ENCODE data around the gene TARS1. TPM values are rescaled to one million over a fixed set of nuclear protein-coding genes. Genes with fewer than 3 reads are reported as not detected.

TARS1 gene
- total RNA-seq (100 to 1,000 TPM; 234 to 236 TPM), polyA plus RNA-seq (71.5 TPM)

GRCh38 chr5:33440482-33441240, at the start of gene TARS1:
Gene TARS1, plus strand, starts transcription at chr5:33440965. Its CDS starts 122 bp downstream, at chr5:33441087.
- ChIA-PET POLR2A (no interaction called here), CTCF (interaction anchor here (0.7 kb wide), 1 partner anchor 529 kb away, joined by 3 read pairs; no protein-coding TSS in a partner anchor)
- peak; percentile 90 to 94 (median 92) for DNase-seq
- no peaks in the 10 kb centered on the region for H3K27me3 ChIP-seq (ENCODE audit: insufficient read depth, low read length, poor library complexity, severe bottlenecking)
- peaks cover 24% of the 10 kb centered on the region for H3K4me1 ChIP-seq (ENCODE audit: insufficient read depth, low read length)
- no peak within 1 kb of the TSS for H3K27ac Mint-ChIP-seq
- H3K27me3 Mint-ChIP-seq = no peaks in the 10 kb centered on the region
- no peaks in the 10 kb centered on the region for H3K9me3 Mint-ChIP-seq
- peak within 1 kb of the TSS; percentile 92 for H3K27ac ChIP-seq (ENCODE audit: low read depth, low read length)
- H3K9me3 ChIP-seq (ENCODE audit: low read length) = no peaks in the 10 kb centered on the region
- H3K4me3 ChIP-seq (ENCODE audit: low read length) = peak within 1 kb of the TSS; percentile 82
- no peak within 1 kb of the TSS for H3K4me3 Mint-ChIP-seq
- peaks cover 5% of the 10 kb centered on the region for H3K36me3 ChIP-seq (ENCODE audit: insufficient read depth, low read length)
- H3K36me3 Mint-ChIP-seq = peaks cover 0 to 8% (median 3%) of the 10 kb centered on the region in 3 donors
- H3K4me1 Mint-ChIP-seq = peaks cover 27 to 33% (median 28%) of the 10 kb centered on the region in 3 donors

- H3K27me3 Mint-ChIP-seq = peaks cover 0 to 6% of the 10 kb centered on the region in 2 donors
- no peaks in the 10 kb centered on the region for H3K4me1 ChIP-seq (ENCODE audit: insufficient read depth, low read length)
These were observed 42.3 kb upstream of the TARS1 start for GRCh38 chr5:33398501-33398900.

GRCh38 chr5:33400675-33401074, 40.1 kb upstream of the TARS1 start:
- no peak overlapping the region for H3K4me3 Mint-ChIP-seq
- peaks cover 0 to 4% (median 0%) of the 10 kb centered on the region in 5 donors for H3K9me3 Mint-ChIP-seq
- ChIA-PET CTCF (no interaction called here), POLR2A (no interaction called here)
- H3K27ac Mint-ChIP-seq = no peak overlapping the region
- Histone ChIP-seq H3K9me3 (ENCODE audit: low read length) (no peaks in the 10 kb centered on the region), H3K4me3 (ENCODE audit: low read length) (no peak overlapping the region), H3K27ac (ENCODE audit: low read depth, low read length) (no peak overlapping the region), H3K27me3 (ENCODE audit: insufficient read depth, low read length, poor library complexity, severe bottlenecking) (no peaks in the 10 kb centered on the region), H3K4me1 (ENCODE audit: insufficient read depth, low read length) (no peaks in the 10 kb centered on the region), H3K36me3 (ENCODE audit: insufficient read depth, low read length) (no peaks in the 10 kb centered on the region)
- no peak for DNase-seq
- no peaks in the 10 kb centered on the region for H3K36me3 Mint-ChIP-seq
- H3K27me3 Mint-ChIP-seq = peaks cover 3 to 6% of the 10 kb centered on the region in 2 donors
- H3K4me1 Mint-ChIP-seq = no peaks in the 10 kb centered on the region

More at GRCh38 chr5:33398501-33398900, 42.3 kb upstream of the TARS1 start:
- H3K36me3 Mint-ChIP-seq = no peaks in the 10 kb centered on the region
- H3K27ac Mint-ChIP-seq = no peak overlapping the region
- no peak overlapping the region for H3K4me3 Mint-ChIP-seq
- Histone ChIP-seq H3K27me3 (ENCODE audit: insufficient read depth, low read length, poor library complexity, severe bottlenecking) (no peaks in the 10 kb centered on the region), H3K27ac (ENCODE audit: low read depth, low read length) (no peak overlapping the region), H3K9me3 (ENCODE audit: low read length) (no peaks in the 10 kb centered on the region), H3K4me3 (ENCODE audit: low read length) (no peak overlapping the region), H3K36me3 (ENCODE audit: insufficient read depth, low read length) (no peaks in the 10 kb centered on the region)
- peaks cover 0 to 7% (median 3%) of the 10 kb centered on the region in 5 donors for H3K9me3 Mint-ChIP-seq
- ChIA-PET POLR2A (no interaction called here), CTCF (no interaction called here)
- no peak for DNase-seq
- no peaks in the 10 kb centered on the region for H3K4me1 Mint-ChIP-seq

GRCh38 chr5:33401482-33402390, 39.0 kb upstream of the TARS1 start:
- H3K27ac ChIP-seq (ENCODE audit: low read depth, low read length) = no peak overlapping the region
- CTCF ChIA-PET = interaction anchor here (1.6 kb wide), 1 partner anchor 25 kb away, joined by 4 read pairs; no protein-coding TSS in a partner anchor

GRCh38 chr5:33403187-33403586, 37.6 kb upstream of the TARS1 start:
- DNase-seq = no peak
- ChIA-PET POLR2A (no interaction called here), CTCF (no interaction called here)
- no peak overlapping the region for H3K4me3 ChIP-seq (ENCODE audit: low read length)
- no peaks in the 10 kb centered on the region for H3K9me3 ChIP-seq (ENCODE audit: low read length)
- H3K27me3 ChIP-seq (ENCODE audit: insufficient read depth, low read length, poor library complexity, severe bottlenecking) = no peaks in the 10 kb centered on the region
- Mint-ChIP-seq H3K27me3 (peaks cover 3 to 6% of the 10 kb centered on the region in 2 donors), H3K4me3 (no peak overlapping the region), H3K27ac (no peak overlapping the region), H3K9me3 (peaks cover 0 to 4% (median 0%) of the 10 kb centered on the region in 5 donors), H3K4me1 (no peaks in the 10 kb centered on the region), H3K36me3 (no peaks in the 10 kb centered on the region)
- no peak overlapping the region for H3K27ac ChIP-seq (ENCODE audit: low read depth, low read length)
- H3K4me1 ChIP-seq (ENCODE audit: insufficient read depth, low read length) = no peaks in the 10 kb centered on the region
- H3K36me3 ChIP-seq (ENCODE audit: insufficient read depth, low read length) = no peaks in the 10 kb centered on the region

More at GRCh38 chr5:33401482-33402390, 39.0 kb upstream of the TARS1 start:
- no peak overlapping the region for H3K4me3 Mint-ChIP-seq
- no peaks in the 10 kb centered on the region for H3K4me1 ChIP-seq (ENCODE audit: insufficient read depth, low read length)
- peaks cover 0 to 4% (median 0%) of the 10 kb centered on the region in 5 donors for H3K9me3 Mint-ChIP-seq
- no peaks in the 10 kb centered on the region for H3K27me3 ChIP-seq (ENCODE audit: insufficient read depth, low read length, poor library complexity, severe bottlenecking)
- H3K4me1 Mint-ChIP-seq = no peaks in the 10 kb centered on the region
- no peaks in the 10 kb centered on the region for H3K36me3 Mint-ChIP-seq
- H3K27ac Mint-ChIP-seq = no peak overlapping the region
- DNase-seq = no peak
- H3K9me3 ChIP-seq (ENCODE audit: low read length) = no peaks in the 10 kb centered on the region
- POLR2A ChIA-PET = no interaction called here
- H3K27me3 Mint-ChIP-seq = peaks cover 3 to 6% of the 10 kb centered on the region in 2 donors
- no peaks in the 10 kb centered on the region for H3K36me3 ChIP-seq (ENCODE audit: insufficient read depth, low read length)
- H3K4me3 ChIP-seq (ENCODE audit: low read length) = no peak overlapping the region

GRCh38 chr5:33408816-33409215, 31.9 kb upstream of the TARS1 start:
- H3K9me3 ChIP-seq (ENCODE audit: low read length) = no peaks in the 10 kb centered on the region
- H3K36me3 ChIP-seq (ENCODE audit: insufficient read depth, low read length) = no peaks in the 10 kb centered on the region
- H3K36me3 Mint-ChIP-seq = no peaks in the 10 kb centered on the region
- no peak for DNase-seq
- H3K27me3 Mint-ChIP-seq = peaks cover under 1 to 3% of the 10 kb centered on the region in 2 donors
- no peak overlapping the region for H3K27ac ChIP-seq (ENCODE audit: low read depth, low read length)
- peaks cover 0 to 4% (median 0%) of the 10 kb centered on the region in 5 donors for H3K9me3 Mint-ChIP-seq
- H3K4me3 Mint-ChIP-seq = no peak overlapping the region
- no peaks in the 10 kb centered on the region for H3K4me1 Mint-ChIP-seq
- H3K4me1 ChIP-seq (ENCODE audit: insufficient read depth, low read length) = no peaks in the 10 kb centered on the region
- H3K4me3 ChIP-seq (ENCODE audit: low read length) = no peak overlapping the region
- ChIA-PET CTCF (no interaction called here), POLR2A (no interaction called here)
- H3K27me3 ChIP-seq (ENCODE audit: insufficient read depth, low read length, poor library complexity, severe bottlenecking) = no peaks in the 10 kb centered on the region
- H3K27ac Mint-ChIP-seq = no peak overlapping the region

- Mint-ChIP-seq H3K4me3 (no peak overlapping the region), H3K4me1 (no peaks in the 10 kb centered on the region), H3K9me3 (no peaks in the 10 kb centered on the region), H3K36me3 (no peaks in the 10 kb centered on the region), H3K27me3 (peaks cover 0 to 8% of the 10 kb centered on the region in 2 donors), H3K27ac (no peak overlapping the region)
- Histone ChIP-seq H3K27me3 (ENCODE audit: insufficient read depth, low read length, poor library complexity, severe bottlenecking) (no peaks in the 10 kb centered on the region), H3K9me3 (ENCODE audit: low read length) (no peaks in the 10 kb centered on the region), H3K36me3 (ENCODE audit: insufficient read depth, low read length) (no peaks in the 10 kb centered on the region), H3K4me3 (ENCODE audit: low read length) (no peak overlapping the region), H3K27ac (ENCODE audit: low read depth, low read length) (no peak overlapping the region), H3K4me1 (ENCODE audit: insufficient read depth, low read length) (no peaks in the 10 kb centered on the region)
- POLR2A ChIA-PET = no interaction called here
- DNase-seq = no peak
- CTCF ChIA-PET = no interaction called here
These were observed 31.2 kb upstream of the TARS1 start for GRCh38 chr5:33409435-33410170.

Measured in CD8-positive, alpha-beta memory T cell (primary cell).